AG04449 (cell line): ENCODE measurements around the gene ZFPL1.

Source experiments
- CTCF ChIA-PET: fragments of 350-600 bp; formaldehyde crosslinking; extraction: SDS; loops from one replicate; lab custom pipeline; 2021; ENCODE audit warnings: antibody characterized with exemption; lab: Yijun Ruan, JAX
- POLR2A ChIA-PET: fragments of 400-600, 350-600 bp; formaldehyde crosslinking; extraction: SDS; loops from one replicate; lab custom pipeline; 2020; ENCODE audit warnings: antibody characterized with exemption, inconsistent platforms; lab: Yijun Ruan, JAX
- DNase-seq: peaks from one replicate; pipeline ENCODE4 v3.0.0-alpha.2; 2010; ENCODE audit warnings: low read depth, low spot score
- H3K4me3 ChIP-seq: 2 replicates; pipeline ENCODE4 v1.5.1; 2011; ENCODE audit warnings: low read depth, mild to moderate bottlenecking, control low read depth, low read length
- TF ChIP-seq, protein P1 (sequence below): IDR thresholded peaks from one replicate; pipeline ENCODE4 v1.5.1; 2011; ENCODE audit warnings: mild to moderate bottlenecking, moderate library complexity, low read length, control low read depth, inconsistent platforms; ENCODE audit not compliant: insufficient read depth; ENCODE audit errors: missing control alignments

The ZFPL1 gene

DNA sequence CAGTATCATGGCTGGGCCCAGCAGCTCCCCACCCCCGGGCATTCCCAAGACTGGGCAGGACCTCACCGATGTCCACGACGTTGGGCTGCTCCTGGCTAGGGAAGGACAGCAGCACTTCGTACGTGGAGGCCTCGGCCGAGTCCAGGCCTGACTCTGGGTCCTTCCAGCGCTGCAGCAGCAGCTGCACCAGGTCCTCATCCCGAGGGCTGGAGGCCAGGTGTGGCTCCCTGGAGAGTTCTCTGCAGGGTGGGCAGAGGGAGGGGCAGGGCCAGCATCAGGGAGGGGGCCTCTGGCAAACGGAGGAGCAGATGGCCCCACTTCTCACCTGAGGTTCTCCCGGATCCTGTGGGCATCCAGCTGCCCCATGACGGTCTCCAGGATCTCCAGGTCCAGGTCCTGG is 26.0 kb upstream of the ZFPL1 start:
- CTCF ChIA-PET: interaction anchor here (0.8 to 1.5 kb wide), 2 partner anchors 9 to 16 kb away, joined by 3 to 4 read pairs; no protein-coding TSS in a partner anchor
- TF ChIP-seq, protein P1, sequence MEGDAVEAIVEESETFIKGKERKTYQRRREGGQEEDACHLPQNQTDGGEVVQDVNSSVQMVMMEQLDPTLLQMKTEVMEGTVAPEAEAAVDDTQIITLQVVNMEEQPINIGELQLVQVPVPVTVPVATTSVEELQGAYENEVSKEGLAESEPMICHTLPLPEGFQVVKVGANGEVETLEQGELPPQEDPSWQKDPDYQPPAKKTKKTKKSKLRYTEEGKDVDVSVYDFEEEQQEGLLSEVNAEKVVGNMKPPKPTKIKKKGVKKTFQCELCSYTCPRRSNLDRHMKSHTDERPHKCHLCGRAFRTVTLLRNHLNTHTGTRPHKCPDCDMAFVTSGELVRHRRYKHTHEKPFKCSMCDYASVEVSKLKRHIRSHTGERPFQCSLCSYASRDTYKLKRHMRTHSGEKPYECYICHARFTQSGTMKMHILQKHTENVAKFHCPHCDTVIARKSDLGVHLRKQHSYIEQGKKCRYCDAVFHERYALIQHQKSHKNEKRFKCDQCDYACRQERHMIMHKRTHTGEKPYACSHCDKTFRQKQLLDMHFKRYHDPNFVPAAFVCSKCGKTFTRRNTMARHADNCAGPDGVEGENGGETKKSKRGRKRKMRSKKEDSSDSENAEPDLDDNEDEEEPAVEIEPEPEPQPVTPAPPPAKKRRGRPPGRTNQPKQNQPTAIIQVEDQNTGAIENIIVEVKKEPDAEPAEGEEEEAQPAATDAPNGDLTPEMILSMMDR: no peak
- POLR2A ChIA-PET: no interaction called here
- no peak for DNase-seq
- no peak overlapping the region for H3K4me3 ChIP-seq

DNA sequence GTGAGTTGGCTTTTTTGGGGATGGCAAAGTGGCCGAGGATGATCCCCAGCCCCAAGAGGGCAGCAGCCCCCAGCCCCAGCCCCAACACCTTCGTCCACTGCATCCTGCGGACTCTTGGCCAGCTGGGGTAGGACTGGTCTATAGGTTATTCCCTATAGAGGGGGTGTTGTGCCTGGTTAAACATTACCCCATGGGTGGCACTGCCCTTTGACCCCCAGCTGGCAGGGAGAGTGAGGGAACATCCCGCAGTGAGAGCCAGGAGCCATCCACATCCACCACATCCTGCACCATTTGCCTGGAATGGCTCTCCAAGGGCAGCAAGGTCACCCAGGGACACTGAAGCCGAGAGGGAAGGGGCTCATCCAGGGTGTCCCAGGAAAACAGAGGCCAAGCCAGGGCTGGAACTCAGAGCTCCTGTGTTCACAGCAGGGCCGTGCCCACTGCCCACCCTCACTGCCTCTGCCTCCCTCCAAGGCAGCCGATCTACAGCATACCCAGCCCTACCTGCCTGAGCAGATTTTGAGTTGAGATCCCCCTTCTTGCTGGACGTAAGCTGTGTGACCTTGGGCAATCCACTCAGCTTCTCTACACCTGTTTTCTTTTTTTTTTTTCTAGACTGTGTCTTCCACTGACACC is 25.5 kb upstream of the ZFPL1 start, which contains the start of gene NAALADL1:
TSS of gene NAALADL1 (minus strand) at position 135 of the 636 bp plus-strand sequence. CDS start at position 103, 32 bp downstream.
- no peak within 1 kb of the TSS for H3K4me3 ChIP-seq
- TF ChIP-seq, protein P1: no peak
- ChIA-PET CTCF (interaction anchor here (0.8 to 1.5 kb wide), 4 partner anchors 10 to 30 kb away, joined by 3 to 4 read pairs (median 4); no protein-coding TSS in a partner anchor), POLR2A (interaction anchor here (0.6 kb wide), 1 partner anchor 37 kb away, joined by 3 read pairs; no protein-coding TSS in a partner anchor)
- no peak for DNase-seq

DNA sequence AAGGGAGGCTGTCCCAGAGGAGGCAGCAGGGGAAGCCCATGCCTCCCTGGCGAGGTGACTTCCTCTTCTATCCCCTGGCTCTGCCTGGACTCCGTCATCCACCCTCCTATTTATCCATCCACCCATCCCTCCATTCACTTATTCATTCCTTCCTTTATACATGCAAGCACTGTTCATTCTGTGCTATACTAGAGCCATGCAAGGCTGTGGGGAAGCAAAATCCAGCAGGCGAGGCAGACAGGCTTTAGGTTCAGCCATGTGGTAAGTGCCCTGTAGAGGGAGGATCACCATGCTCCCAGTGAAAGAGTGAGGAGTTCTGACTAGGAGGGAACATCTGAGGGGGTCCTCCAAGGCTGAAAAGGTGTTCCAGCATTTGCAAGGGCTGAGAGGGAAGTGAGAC is 24.5 kb upstream of the ZFPL1 start:
- ChIA-PET CTCF (interaction anchor here (0.9 to 1.4 kb wide), 2 partner anchors 10 to 31 kb away, joined by 3 to 4 read pairs; no protein-coding TSS in a partner anchor), POLR2A (no interaction called here)

DNA sequence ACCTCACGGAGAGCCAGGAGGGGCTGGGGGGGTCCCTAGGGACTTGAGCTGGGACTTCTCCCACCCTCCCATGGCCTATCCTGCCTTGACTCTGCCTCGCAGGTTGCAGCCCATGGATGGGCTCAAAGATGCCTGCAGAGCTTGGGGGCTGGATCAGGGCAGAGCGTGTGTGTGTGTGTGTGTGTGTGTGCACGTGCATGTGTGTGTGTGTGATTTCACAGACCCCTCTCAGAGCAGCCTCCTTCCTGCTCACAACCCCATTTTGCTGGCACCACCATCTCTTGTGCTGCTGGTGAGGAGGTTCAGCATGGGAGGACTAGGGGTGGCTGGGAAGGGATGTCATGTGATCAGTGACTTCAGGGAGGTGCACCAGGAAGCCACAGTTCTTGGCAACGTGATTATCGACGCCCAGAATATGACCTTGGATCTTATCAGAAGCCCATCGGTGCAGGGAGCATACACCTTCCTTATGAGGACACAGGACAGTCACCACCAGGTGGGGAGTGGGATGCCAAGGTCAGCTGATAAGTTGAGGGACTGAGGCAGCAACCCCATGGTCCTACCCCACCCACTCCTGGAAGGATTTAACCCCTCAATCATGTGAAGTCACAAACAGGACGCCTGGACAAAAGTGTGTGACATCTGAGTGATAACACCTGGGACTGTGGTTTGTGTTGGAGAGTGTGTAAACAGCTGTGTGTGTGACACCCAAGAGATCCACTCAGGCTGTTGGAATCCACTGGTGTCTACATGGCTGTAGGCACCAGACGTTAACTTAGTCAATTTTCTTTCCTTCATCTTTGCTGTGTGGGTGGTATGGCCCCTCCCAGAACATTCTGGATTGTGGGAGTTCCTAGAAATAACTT is 23.8 kb upstream of the ZFPL1 start:
- no peak overlapping the region for H3K4me3 ChIP-seq
- ChIA-PET CTCF (no interaction called here), POLR2A (no interaction called here)
- DNase-seq: no peak
- TF ChIP-seq, protein P1: no peak

More for the DNA sequence above, 24.5 kb upstream of the ZFPL1 start:
- no peak for DNase-seq
- no peak overlapping the region for H3K4me3 ChIP-seq
- TF ChIP-seq, protein P1: no peak

- no peak overlapping the region for H3K4me3 ChIP-seq
- TF ChIP-seq, protein P1: no peak
- ChIA-PET CTCF (no interaction called here), POLR2A (no interaction called here)
- DNase-seq: no peak
These were observed 23.1 kb upstream of the ZFPL1 start for GRCh38 chr11:65060913-65061408.

DNA sequence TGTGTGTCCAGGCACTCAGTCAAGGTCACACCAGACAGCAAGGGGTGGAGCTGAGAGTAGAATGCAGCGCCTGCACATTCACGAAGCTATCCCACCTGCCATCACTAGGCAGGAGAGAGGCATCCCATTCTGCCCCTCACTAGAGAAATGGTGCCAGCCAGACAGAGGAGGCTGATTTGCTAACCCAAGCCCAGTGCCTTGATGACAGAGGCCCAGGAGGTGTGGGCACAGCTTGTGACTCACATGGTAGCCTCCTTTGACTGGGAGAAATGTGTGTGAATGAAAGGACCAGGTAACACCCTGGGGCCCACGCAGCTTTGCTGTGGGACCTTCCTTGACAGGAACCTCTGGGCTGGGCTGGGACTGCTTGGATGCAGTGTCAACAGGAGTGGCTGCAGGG is 20.5 kb upstream of the ZFPL1 start:
- TF ChIP-seq, protein P1: no peak
- DNase-seq: no peak
- ChIA-PET POLR2A (no interaction called here), CTCF (interaction anchor here (1.2 kb wide), 1 partner anchor 12 kb away, joined by 3 read pairs; no protein-coding TSS in a partner anchor)
- H3K4me3 ChIP-seq: no peak overlapping the region
